Fibroblast of peridontal ligament (primary cell): ENCODE data around the gene CPA2.
A peak's percentile ranks its signal among the peaks of the same experiment; 100 is the strongest.
"Not testable (repeated sequence)": the region's sequence is repeated elsewhere in the genome, so short reads cannot be mapped to it uniquely, and the experiment has no call there.

Source experiments
- DNase-seq: peaks from one replicate; pipeline ENCODE4 v3.0.0-alpha.2; 2010; ENCODE audit errors: extremely low read depth

Gene CPA2

GRCh38 chr7:130309986-130310385 lies 43.3 kb downstream of the CPA2 start:
- no peak for DNase-seq

DNA sequence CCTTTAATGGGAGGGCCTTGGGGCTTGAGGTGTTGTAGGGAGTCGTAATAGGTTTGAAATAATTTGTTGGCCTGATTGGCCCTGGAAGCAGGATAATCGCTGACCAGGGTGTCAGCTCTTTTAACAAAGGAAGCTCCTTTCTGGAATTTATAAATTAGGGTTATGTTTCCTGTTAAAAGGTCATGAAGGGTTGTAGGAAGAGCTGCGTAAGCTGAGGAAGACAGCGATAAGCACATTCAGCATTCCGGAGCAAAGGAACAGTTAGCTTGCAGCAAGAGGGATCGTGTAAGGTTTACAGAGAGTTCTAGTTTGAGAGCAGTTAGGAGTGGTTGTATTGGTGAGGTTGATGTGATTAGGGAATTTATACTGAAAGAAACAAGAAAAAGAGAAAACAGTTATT lies 47.6 kb downstream of the CPA2 start:
- DNase-seq, result no peak

GRCh38 chr7:130319541-130319940 lies 52.9 kb downstream of the CPA2 start:
- DNase-seq, result no peak

GRCh38 chr7:130321542-130322229 lies 55.0 kb downstream of the CPA2 start:
- not testable (repeated sequence) for DNase-seq

DNA sequence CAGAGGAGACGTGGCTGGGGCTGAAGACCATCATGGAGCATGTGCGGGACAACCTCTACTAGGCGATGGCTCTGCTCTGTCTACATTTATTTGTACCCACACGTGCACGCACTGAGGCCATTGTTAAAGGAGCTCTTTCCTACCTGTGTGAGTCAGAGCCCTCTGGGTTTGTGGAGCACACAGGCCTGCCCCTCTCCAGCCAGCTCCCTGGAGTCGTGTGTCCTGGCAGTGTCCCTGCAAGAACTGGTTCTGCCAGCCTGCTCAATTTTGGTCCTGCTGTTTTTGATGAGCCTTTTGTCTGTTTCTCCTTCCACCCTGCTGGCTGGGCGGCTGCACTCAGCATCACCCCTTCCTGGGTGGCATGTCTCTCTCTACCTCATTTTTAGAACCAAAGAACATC lies 56.0 kb downstream of the CPA2 start:
- DNase-seq, result no peak

DNA sequence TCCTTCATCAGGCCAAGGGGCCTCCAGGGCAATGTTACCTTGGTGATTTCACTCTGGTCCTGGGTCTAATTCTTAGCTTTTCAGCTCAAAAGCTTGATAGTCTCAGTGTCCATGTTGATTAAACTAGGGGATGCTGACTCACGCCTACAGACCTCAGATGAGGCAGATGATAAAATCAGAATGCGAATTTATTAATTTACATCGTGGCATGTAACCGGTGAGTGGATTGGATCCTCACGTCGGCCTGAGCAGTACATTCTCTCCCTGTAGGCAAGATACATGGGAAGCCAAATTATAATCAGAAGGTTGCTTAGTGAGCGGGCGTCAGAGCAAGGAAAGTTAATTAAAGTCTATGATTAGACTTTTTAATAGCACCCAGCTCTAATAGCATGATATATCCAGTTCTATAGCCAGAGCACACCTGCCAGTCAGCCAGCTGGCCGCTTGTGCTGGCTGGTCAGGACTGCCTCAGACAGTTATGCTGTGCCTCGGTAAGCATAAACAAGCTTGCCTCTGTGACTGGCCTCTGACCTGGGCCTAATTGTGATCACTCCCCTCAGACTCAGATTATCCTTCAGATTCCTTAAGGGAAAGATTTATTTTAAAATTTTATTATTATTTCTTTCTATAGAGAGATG lies 57.8 kb downstream of the CPA2 start:
- no peak for DNase-seq

DNA sequence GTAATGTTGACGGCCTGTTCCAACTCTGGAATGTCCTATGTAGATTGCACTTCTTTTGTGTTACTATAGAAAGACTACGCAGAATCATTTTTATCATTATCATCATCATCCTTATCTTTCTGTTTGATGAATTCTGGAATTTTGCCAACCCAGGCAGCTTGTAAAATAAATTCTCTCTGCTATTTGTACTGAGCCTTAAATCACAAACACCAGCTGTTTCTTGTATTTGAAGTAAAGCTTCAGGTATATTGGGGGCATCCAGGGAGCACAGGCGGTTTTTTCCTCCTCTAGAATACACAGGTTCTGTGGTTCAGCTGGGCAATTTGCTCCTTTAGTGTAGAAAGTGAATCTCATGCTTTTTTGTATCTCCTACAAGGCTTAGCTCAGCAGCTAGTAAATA lies 63.0 kb downstream of the CPA2 start:
- no peak for DNase-seq

GRCh38 chr7:130332259-130333053 lies 65.8 kb downstream of the CPA2 start:
- DNase-seq, result no peak

- DNase-seq, result no peak
Observed at GRCh38 chr7:130333832-130334231, 67.2 kb downstream of the CPA2 start.

GRCh38 chr7:130334274-130334673 lies 67.6 kb downstream of the CPA2 start:
- DNase-seq, result peak; percentile 72

- DNase-seq, result no peak
Observed at GRCh38 chr7:130337410-130337971, 70.8 kb downstream of the CPA2 start.

- no peak for DNase-seq
Observed at GRCh38 chr7:130338233-130338632, 71.6 kb downstream of the CPA2 start.
